Motor neuron (in vitro differentiated cells): ENCODE results near the gene HS6ST1. TPM values are rescaled to one million over a fixed set of nuclear protein-coding genes. Genes with fewer than 3 reads are reported as not detected.

Experiments used
- ATAC-seq, 8 experiments: fragments of 200-7000 bp; cut with Tn5 transposase; replicated peaks in 6 of 8; 2 replicates each; pipeline ENCODE4 v1.8.0; 2021; ENCODE audit warnings: mild to moderate bottlenecking in 8 of 8, moderate library complexity in 8 of 8
- H3K27ac ChIP-seq, 2 donors: fragments of 250-450 bp; sonication (Bioruptor Pico); 2 replicates each; pipeline ENCODE4 v1.9.0; 2021; ENCODE audit warnings: antibody characterized with exemption in 2 of 2, mild to moderate bottlenecking in 2 of 2, moderate library complexity in 1 of 2
- H3K4me1 ChIP-seq, 2 donors: fragments of 250-450 bp; sonication (Bioruptor Pico); replicated peaks in 1 of 2; 2 replicates each; pipeline ENCODE4 v1.6.1; 2021; ENCODE audit warnings: antibody characterized with exemption in 2 of 2, mild to moderate bottlenecking in 2 of 2, moderate library complexity in 1 of 2
- H3K4me3 ChIP-seq, 5 donors: fragments of 250-450 bp; sonication (Bioruptor Pico); 2 replicates each; pipeline ENCODE4 v1.9.0; 2021; ENCODE audit warnings: antibody characterized with exemption in 5 of 5, mild to moderate bottlenecking in 5 of 5, moderate library complexity in 4 of 5
- WGBS, 10 experiments: fragments of 450-650 bp; shearing (Covaris generic); methylation state at CpG; one replicate each; pipeline ENCODE4 v1.0.0; 2022; 5-methylcytosine and 5-hydroxymethylcytosine counted together
- in situ Hi-C, 9 experiments: fragments of 400-800 bp; cut with MboI; loops; one replicate each; pipeline ENCODE4 v1.15.0; 2021; ENCODE audit warnings: low sequenced_read_pairs in 9 of 9, low pct_unique_long_range_greater_than_20kb in 2 of 9; ENCODE audit not compliant: unreplicated experiment in 9 of 9
- total RNA-seq, 8 experiments: library from RNA; unstranded; fragments of 300-600 nt; gene quantifications; 2 replicates each; pipeline versions ENCODE4 v1.2.3 to v1.2.4, GENCODE V29; 2022

Gene HS6ST1
- total RNA-seq, 8 experiments from 2014 or later = 8.4 to 111 (median 54.1) TPM

GRCh38 chr2:128235581-128235980, 83.1 kb downstream of the HS6ST1 start:
- H3K4me1 ChIP-seq = no peaks in the 10 kb centered on the region
- no peak for ATAC-seq
- in situ Hi-C loops = no loop called here
- H3K4me3 ChIP-seq = no peak overlapping the region
- no peak overlapping the region for H3K27ac ChIP-seq
- WGBS, 10 experiments = 50 to 100% (median 89%) methylated on average over 1 to 5 of the region's 8 CpGs; no CpG with 5 or more reads in 2 of the 10 experiments

- ATAC-seq = no peak
- H3K4me3 ChIP-seq = no peak overlapping the region
- no peaks in the 10 kb centered on the region for H3K4me1 ChIP-seq
- in situ Hi-C loops = no loop called here
- H3K27ac ChIP-seq = no peak overlapping the region
- 29 to 82% (median 43%) methylated on average over 1 to 4 of the region's 5 CpGs; no CpG with 5 or more reads in 3 of the 10 experiments for WGBS, 10 experiments
These were observed 84.1 kb downstream of the HS6ST1 start for GRCh38 chr2:128234613-128235012.

GRCh38 chr2:128233790-128234395, 84.8 kb downstream of the HS6ST1 start:
- in situ Hi-C loops = no loop called here
- Histone ChIP-seq H3K4me3 (peak overlapping the region in 4 of 5 donors; percentile 53 to 87 (median 70)), H3K4me1 (no peaks in the 10 kb centered on the region), H3K27ac (no peak overlapping the region)
- WGBS, 10 experiments = 17 to 86% (median 33%) methylated on average over 2 to 6 of the region's 11 CpGs
- no peak for ATAC-seq

GRCh38 chr2:128232965-128233789, 85.5 kb downstream of the HS6ST1 start:
- in situ Hi-C loops = no loop called here
- H3K4me1 ChIP-seq = no peaks in the 10 kb centered on the region
- H3K4me3 ChIP-seq = peak overlapping the region; percentile 53 to 87 (median 64)
- ATAC-seq = peak; percentile 79 to 98 (median 96)
- 0 to 10% (median 5%) methylated on average over 1 to 13 of the region's 84 CpGs; no CpG with 5 or more reads in 5 of the 10 experiments for WGBS, 10 experiments
- peak overlapping the region in 1 of 2 donors; percentile 76 for H3K27ac ChIP-seq

- in situ Hi-C loops = no loop called here
- H3K4me1 ChIP-seq = no peaks in the 10 kb centered on the region
- no peak overlapping the region for H3K4me3 ChIP-seq
- no peak for ATAC-seq
- H3K27ac ChIP-seq = no peak overlapping the region
These were observed 89.8 kb downstream of the HS6ST1 start for GRCh38 chr2:128228894-128229293.

- ATAC-seq = no peak
- Histone ChIP-seq H3K4me3 (no peak overlapping the region), H3K4me1 (no peaks in the 10 kb centered on the region), H3K27ac (no peak overlapping the region)
- WGBS, 10 experiments = 57 to 100% (median 90%) methylated on average over 1 of the region's 1 CpG; no CpG with 5 or more reads in 4 of the 10 experiments
- in situ Hi-C loops = no loop called here
These were observed 90.8 kb downstream of the HS6ST1 start for GRCh38 chr2:128227862-128228261.

GRCh38 chr2:128219891-128220290, 98.8 kb downstream of the HS6ST1 start:
- Histone ChIP-seq H3K27ac (no peak overlapping the region), H3K4me1 (no peaks in the 10 kb centered on the region), H3K4me3 (no peak overlapping the region)
- WGBS, 10 experiments = 0 to 80% (median 43%) methylated on average over 1 to 8 of the region's 8 CpGs; no CpG with 5 or more reads in 1 of the 10 experiments
- in situ Hi-C loops = no loop called here
- ATAC-seq = peak in 3 of 8 experiments; percentile 35 to 60 (median 36)

GRCh38 chr2:128217671-128218070, 101.0 kb downstream of the HS6ST1 start:
- no peak overlapping the region for H3K4me3 ChIP-seq
- no peak overlapping the region for H3K27ac ChIP-seq
- no peak for ATAC-seq
- H3K4me1 ChIP-seq = no peaks in the 10 kb centered on the region
- in situ Hi-C loops = no loop called here
- WGBS, 10 experiments = 27 to 100% (median 87%) methylated on average over 1 to 4 of the region's 4 CpGs

- 63 to 100% (median 77%) methylated on average over 3 to 10 of the region's 10 CpGs; no CpG with 5 or more reads in 1 of the 10 experiments for WGBS, 10 experiments
- Histone ChIP-seq H3K4me3 (no peak overlapping the region), H3K4me1 (no peaks in the 10 kb centered on the region), H3K27ac (no peak overlapping the region)
- in situ Hi-C loops = no loop called here
- no peak for ATAC-seq
These were observed 102.6 kb downstream of the HS6ST1 start for GRCh38 chr2:128215897-128216642.

Other genes with a start within 250 kb of the HS6ST1 start
- gene UGGT1, start 227.7 kb downstream of the HS6ST1 start, total RNA-seq = 10 to 100 TPM; 21.8 to 50.2 (median 39.5) TPM